Measurements from ENCODE around the gene MOSPD3.

DNA sequence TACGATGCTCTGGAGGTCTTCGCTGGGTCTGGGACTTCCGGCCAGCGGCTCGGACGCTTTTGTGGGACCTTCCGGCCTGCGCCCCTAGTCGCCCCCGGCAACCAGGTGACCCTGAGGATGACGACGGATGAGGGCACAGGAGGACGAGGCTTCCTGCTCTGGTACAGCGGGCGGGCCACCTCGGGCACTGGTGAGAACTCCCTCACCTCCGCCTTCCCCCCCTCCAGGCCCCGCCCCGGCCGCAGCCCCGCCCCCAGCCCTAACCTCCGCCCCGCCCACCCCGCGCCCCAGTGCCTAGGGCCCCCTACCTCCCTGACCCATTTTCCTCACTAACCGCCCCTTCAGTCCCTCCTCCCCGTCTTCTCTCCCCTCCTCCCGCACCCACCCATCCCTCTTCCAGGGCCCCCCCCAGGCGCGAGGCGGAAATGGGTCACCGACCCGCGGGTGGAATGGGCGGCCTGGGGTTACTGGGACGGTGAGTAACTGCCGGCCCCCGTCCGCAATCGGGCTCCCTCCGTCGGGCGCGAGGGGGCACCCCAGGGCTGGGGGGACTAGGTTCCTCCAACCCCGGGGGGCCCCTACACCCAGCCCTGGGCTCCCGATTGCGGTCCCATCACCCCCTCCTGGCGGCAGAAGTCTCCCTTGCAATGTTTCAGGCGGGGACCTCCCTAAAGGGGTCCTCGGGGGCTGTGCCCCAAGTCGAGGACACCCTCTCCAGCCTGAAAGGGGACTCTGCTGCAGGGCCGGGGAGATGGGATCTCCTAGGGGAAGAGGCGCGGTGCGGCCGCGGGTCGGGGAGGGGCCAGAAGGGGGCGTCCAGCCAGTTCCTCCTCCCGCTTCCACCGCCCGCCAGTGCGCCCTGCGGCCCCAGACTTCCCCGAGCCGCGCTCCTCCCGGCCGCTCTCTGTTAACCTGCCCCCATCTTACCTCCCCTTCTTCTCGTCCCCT is 8.0 kb upstream of the MOSPD3 start:
- TF ChIP-seq, protein P1, sequence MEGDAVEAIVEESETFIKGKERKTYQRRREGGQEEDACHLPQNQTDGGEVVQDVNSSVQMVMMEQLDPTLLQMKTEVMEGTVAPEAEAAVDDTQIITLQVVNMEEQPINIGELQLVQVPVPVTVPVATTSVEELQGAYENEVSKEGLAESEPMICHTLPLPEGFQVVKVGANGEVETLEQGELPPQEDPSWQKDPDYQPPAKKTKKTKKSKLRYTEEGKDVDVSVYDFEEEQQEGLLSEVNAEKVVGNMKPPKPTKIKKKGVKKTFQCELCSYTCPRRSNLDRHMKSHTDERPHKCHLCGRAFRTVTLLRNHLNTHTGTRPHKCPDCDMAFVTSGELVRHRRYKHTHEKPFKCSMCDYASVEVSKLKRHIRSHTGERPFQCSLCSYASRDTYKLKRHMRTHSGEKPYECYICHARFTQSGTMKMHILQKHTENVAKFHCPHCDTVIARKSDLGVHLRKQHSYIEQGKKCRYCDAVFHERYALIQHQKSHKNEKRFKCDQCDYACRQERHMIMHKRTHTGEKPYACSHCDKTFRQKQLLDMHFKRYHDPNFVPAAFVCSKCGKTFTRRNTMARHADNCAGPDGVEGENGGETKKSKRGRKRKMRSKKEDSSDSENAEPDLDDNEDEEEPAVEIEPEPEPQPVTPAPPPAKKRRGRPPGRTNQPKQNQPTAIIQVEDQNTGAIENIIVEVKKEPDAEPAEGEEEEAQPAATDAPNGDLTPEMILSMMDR (IDR thresholded peaks at IDR 0.05), result peak in 5 of 7 experiments; percentile 16 to 66 (median 26)
- TF ChIP-seq POLR2AphosphoS5 (IDR thresholded peaks at IDR 0.05) (peak in 2 of 3 donors; percentile 42 to 58), POLR2A (IDR thresholded peaks at IDR 0.05) (no peak)

Data from stomach (tissue), 4 donors.